OCI-M2 (cell line): ENCODE results near the gene CRYZL1.
"Not testable (repeated sequence)": the region's sequence is repeated elsewhere in the genome, so short reads cannot be mapped to it uniquely, and the experiment has no call there.

Source experiments
- DNase-seq: peaks from one replicate; lab custom pipeline; 2025; ENCODE audit not compliant: unreplicated experiment; lab: John Stamatoyannopoulos, UW

Gene CRYZL1

DNA sequence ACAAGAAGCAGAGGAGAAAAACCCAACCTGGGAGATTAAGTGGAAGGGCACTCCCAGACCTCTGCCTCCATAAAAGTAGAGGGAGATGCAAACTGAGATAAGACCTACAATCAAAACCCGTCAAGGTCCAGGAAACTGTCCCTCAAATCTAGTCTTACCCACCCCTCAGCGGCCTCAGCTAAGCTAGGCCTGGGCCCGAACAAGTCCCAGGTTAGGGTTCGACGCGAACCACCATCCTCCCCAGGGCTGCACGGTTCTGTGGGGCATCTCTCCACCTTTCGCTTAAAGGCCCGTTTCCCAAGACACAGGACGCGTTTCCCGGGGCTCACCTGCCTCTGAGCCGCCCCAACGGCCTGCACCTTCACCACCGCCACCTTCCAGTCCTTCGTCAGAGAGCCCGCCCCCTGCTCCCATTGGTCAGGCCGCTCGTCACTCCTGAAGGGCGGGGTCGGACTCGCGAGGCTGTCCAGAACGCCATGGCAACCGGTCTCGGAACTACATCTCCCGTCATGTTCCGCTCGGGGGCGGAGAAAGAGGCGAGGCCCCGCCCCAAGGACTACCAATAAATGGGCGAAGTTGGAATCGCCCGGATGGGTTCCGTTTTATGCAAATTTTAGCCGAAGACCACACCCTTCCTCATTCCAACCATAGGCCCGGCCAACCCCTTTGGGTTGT, at the start of gene CRYZL1:
Gene CRYZL1 (minus strand): TSS at position 390 of the 675 bp plus-strand sequence. CDS start 10,190 bp downstream, outside the sequence.
- DNase-seq = peak; percentile 97

DNA sequence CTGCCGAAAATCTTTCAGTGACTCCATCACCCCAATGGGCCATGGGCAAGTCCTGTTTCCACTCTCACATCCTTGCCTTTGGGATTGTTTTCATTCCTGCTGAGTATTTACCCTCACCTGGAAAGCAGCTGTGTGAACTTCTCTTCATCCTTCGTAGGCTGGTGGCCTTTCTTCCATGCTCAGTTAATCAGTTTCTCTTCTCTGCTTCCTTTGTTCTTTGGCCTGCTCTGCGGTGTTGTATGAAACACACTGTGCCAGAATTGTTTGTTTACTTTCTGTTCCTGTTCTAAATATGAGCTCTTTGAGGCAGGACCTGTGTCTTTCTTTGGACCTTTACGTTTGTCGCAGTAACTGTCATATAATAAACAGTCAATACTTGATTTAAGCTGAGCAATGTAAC, 49.3 kb upstream of the CRYZL1 start:
- no peak for DNase-seq

DNA sequence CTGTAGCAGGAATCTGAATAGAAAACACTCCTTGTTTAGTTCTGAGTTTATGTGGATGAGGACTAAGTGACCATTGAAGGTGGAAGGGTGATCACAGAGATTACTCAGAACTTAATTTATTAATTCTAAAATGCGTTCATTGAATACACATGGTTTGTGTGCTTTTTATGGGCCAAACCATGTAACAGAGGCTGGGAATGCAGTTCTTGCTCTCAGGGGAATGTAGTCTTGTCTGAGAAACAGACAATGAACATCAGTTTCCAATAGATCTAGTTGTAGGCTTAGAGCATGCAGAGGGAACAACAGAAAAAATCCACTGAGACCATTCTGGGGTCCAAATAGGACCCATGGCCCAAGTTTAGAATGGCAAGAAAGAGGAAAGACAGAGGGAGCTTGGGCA, 46.8 kb upstream of the CRYZL1 start:
- no peak for DNase-seq

DNA sequence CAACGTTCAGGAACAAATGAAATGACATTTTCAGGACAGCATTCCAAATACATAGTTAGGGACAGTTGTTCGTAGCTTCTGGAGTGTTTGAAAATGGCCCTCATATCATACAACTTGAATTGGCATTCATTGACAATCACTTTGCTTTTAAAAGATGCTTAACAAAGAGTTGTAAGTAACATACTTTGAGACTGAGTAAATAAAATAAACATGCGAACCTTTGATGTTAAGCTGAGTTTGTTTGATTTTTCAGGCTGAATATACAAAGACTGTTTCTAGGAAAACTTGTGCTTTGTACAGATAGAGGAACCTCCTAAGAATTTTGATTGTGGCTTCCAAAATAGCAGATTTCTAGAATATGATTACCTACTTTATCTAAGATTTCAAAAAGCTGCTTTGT, 46.1 kb upstream of the CRYZL1 start:
- DNase-seq = no peak

DNA sequence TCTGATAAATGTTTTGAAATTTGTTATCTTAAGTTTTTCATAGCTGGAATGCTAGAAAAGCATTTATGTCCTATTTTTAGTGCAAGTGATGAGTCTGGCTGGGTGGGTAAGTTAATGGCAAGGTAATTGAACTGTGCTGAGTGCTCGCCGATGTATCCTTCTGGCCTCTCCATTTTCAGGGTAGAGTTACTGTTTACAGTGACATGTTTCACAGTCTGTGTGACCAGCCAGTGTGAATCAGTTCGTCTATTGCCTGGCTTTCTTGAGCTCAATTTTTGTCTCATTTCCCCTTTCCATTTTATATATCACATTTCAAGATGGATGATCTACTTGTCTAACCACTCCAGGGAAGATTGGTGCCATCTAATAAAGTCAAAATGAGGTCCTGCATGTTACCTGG, 44.8 kb upstream of the CRYZL1 start:
- DNase-seq = no peak

DNA sequence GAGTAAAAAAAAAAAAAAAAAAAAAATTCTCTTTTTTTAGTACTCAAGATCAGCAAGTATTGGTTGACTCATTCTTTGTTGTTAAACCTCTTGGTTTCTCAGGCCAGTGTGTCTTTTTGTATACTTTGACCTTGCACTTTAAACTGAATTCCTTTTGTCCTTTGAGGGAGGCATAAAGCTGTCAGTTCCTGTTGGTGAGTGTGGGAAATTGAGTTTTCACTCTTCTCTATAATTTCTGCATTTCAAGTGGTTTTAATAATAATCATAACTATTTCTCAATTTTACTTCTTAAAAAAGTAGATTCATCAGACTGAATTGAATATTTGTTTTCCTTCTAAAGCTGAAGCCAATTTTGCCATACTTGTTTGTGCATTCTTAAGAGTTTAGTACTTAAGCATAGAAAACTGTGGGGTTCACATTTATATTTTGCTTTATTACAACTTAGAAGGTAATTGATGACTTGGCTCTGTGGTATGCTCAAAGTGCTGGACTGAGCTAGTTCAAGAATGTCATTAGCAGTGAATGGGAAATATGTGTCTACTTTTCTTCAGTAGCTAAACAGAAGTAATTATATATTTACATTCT, 44.2 kb upstream of the CRYZL1 start:
- DNase-seq = no peak

DNA sequence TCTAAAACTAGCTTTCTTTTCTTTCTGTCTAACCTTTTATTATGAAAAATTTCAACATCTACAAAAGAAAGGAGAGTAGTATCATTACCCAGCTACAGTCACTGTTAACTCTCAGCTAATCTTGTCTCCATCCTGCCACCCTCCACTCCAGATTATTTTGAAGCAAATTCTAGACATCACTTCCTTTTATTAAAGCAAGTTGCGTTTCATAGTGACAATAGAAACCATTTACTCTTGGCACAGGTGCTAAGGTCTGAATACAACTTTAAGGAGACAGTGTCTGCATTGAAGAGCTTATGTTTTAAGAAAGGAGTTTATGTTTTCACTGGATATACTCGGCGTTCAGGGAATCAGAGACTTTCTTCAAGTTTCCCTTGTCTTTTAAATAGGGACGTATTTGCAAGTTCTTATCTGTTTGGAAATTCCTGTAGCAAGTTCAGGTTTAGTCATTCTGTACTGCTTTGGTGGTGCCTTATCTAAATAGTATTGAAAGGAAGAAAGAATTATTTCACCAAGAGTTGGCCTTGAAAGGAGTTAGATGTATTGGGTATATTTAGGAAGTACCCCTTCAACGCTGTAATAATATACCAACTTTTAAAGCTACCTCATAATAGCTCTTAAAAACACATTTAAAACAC, 43.5 kb upstream of the CRYZL1 start:
- DNase-seq = no peak

DNA sequence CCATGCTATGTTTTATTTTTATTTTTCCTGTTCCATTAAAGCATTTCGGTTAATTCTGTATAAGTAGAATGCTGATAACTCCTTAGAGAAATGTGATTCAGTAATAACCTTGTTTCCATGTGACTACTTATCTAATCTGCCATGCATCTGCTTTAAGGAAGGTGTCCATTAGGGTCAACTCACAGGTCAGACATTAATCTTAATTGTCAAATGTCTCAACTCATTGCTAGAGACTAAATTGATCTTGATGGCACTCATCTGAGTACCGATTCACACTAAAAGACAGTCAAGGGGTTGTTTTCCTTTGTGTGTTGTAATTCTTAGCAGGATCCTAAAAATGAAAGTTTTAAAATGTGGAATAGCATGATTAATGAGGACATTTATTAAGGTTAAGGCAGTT, 42.5 kb upstream of the CRYZL1 start:
- DNase-seq = no peak

DNA sequence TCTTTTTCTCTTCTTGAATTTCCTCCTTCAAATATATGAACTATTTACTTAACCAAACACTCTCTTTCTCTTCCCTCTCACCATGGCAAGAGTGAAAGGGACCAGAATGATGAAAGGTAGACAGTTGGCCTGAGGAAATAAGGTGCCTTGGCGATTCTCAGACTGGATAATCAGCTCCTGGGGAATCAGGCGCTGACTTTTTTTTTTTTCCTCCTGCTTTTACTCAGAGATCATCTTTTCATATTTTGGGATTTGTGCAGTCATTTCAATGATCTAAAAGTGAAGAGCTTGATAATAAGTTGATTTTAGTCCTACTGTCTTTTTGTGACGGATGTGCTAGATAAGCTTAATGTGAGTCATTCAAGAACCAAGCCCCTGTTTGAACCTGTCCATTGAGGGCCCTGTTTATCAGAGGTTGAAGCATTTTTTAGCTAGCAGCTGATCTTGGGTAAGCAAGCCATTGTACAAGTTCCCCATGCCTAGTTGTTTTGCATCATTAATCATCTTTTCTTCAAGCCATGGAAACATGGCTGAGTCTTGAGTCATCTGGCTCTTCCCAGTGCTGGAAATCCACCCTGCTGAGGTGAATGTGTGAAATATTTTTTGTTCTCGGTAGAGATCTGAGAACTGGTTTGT, 41.6 kb upstream of the CRYZL1 start:
- no peak for DNase-seq

DNA sequence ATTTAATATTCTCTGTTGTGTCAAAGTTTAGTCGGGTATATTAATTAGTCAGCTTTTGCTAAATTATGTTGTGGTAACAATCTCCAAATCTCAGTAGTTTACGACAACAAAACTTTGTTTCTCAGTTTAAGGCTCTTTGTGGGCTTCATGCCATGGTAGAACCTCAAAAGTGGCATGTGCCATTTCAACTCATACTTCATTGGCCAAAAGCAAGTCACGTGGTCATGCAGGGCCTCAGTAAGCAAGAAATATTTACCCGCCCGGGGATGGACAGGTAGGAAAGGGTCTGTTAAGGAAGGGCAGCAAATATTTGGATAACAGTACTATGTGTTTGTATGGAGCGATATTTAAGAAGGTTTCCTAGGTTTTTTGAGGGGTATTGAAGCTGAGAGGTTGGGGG, 39.3 kb upstream of the CRYZL1 start:
- DNase-seq = no peak

DNA sequence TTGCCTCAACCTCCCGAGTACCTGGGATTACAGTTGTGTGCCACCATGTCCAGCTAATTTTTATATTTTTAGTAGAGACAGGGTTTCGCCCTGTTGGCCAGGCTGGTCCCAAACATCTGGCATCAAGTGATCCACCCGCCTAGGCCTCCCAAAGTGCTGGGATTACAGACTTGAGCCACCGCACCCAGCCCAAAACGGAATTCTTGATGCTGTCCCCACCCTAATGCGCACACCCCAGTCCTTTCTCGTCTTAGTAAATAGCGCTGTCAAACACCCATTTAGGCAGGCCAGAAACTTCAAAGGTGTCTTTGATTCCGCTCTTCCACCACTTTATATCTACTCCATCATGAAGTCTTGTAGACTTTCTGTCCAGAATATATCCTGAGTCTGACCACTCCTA, 35.9 kb upstream of the CRYZL1 start:
- DNase-seq = no peak

DNA sequence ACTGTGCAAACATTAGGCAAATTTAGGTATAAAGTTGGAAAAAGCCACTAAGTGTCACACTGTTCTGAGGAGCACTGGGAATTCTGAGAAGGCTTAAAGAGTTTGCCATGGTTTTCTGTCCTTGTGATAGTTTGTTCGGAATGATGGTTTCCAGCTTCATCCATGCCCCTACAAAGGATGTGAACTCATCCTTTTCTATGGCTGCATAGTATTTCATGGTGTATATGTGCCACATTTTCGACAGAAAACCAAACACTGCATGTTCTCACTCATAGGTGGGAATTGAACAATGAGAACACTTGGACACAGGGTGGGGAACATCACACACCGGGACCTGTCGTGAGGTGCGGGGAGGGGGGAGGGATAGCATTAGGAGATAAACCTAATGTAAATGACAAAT, 35.1 kb upstream of the CRYZL1 start:
- DNase-seq = not testable (repeated sequence)

DNA sequence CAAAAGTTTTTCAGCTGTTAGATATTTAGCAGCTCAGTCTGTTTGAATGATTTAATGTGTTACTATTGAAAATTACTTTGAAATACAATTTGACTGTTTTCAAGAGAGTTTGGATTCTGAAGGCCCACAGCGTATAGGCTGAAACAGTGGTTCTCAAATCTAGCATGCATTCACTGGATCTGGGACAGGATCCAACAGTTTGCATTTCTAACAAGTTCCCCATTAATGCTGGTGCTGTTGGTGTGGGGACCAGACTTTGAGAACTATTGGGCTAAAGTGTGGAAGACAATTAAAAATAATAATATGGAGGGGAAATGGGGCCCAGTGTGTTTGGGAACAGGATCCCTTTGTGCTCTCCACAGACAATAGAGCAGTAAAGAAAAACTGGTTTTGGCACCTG, 32.7 kb upstream of the CRYZL1 start:
- no peak for DNase-seq

DNA sequence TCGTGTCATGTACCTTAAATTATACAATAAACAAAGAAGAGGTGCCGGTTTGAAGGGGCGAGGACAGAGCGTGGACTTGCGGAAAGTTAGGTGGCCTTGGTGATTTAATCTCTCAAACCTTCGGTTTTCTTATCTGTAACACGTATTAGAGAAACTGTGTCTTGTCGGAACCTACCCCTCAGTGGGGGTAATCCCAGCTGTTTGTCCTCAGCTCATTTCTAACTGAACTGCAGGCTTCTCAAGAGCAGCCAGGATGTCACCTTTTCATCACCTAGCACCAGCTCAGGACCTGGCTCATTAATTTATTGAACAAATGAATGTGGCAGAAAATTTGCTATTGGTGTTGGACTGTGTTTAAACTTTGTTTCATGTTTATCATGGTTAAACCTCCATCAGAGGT, 31.9 kb upstream of the CRYZL1 start:
- no peak for DNase-seq

DNA sequence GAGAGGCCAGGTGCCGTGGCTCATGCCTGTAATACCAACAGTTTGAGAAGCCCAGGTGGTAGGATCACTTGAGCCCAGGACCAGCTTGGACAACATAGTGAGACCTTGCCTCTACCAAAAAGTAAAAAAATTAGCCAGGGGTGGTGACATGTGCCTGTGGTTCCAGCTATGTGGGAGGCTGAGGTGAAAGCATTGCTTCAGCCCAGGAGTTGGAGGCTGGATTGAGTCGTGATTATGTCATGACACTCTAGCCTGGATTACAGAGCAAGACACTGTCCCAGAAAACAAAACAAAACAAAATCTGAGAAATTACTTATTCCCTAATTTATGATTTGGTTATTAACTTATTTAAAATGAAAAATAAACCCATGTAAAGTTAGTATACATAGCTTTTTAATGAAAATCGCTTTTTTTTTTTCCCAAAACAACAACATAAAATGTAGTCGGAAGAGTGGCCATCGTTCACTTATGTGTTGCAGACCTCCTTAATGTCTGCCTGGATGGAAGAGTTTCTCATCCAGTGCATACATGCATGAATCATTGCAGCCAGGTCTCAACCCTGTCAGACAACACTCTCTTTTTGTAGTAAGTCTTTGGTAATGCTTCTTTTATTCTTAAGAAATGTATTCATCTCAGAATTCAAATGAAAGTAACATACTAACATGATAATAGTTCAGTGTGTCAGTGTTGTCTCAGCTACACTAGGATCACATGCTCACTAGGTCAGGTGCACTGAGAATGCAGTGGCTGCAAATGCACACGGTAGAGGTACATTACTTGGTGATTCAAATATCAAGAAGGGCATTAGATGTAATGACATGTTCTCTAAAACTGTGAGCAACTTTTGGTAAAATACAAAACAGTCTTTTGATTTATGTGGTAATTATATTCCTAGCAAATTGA, 28.8 kb upstream of the CRYZL1 start:
- no peak for DNase-seq

DNA sequence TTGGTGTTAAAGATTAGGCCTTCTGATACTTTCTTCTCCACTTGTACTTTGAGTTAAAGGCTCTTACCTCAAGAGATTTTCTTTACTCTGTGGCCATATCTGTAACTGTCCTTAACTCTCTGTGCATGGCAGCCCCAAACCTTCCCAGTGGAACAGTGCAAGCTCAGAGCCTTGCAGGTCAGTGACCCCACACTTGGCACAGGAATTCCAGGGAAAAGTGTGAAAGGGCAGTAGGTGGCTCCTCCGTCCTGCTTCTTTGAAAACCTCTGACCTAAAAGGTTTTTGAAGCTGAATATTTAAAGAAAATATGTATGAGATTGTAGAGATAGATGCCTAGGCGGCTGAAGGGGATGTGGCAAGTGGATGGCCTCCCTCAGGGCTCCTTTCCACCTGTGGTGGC, 27.1 kb upstream of the CRYZL1 start:
- DNase-seq = no peak

DNA sequence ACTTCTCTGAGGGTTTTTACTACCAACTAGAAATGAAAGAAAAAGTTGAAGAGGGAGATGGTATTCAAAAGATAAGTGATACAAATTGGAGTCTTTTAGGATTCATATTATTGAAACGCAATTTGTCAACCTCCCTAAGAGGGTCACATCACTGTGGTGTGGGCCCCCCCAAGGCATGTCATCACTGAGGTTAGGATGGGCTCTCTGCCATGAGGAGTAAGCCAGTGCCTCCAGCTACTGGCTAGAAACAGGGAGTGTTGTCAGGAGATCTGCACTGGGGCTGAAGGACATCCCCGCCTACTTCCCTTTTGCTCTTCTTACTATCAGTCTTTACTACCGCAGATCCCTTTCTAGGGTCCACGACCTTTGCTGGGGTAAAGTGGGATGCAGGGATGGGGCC, 26.6 kb upstream of the CRYZL1 start:
- no peak for DNase-seq

DNA sequence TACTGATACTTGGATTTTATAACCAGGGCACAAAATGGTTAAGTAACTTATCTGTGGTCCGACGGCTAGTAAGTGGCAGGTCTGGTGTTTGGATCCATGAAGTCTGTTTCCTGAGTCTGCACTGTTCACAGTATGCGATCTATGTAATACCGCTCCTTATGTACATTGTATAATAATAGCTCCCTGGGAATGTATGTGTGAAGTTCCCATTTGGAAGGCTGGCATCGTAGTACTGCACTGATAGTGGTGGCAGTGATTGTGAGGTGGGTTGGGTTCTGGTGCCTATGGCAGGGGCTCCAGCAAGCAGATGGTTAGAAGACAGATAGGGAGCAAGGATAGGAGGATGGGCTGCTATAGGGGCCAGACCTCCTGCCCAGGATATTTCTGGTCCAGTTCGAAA, 26.1 kb upstream of the CRYZL1 start:
- no peak for DNase-seq

DNA sequence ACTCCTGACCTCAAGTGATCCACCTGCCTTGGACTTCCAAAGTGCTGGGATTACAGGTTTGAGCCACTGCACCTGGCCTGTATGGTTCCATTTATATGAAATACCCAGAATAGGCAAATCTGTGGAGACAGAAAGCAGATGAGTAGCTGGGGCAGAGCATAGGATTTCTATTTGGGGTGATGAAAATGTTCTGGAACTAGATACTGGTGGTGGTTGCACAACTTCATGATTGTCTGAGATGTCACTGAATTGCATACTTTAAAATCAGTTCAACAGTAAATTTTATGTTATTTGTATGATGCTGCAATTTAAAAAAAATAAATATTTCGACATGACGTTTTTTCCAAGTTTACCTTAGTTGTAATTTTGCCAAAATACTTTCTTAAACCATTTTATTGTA, 24.6 kb upstream of the CRYZL1 start:
- no peak for DNase-seq

DNA sequence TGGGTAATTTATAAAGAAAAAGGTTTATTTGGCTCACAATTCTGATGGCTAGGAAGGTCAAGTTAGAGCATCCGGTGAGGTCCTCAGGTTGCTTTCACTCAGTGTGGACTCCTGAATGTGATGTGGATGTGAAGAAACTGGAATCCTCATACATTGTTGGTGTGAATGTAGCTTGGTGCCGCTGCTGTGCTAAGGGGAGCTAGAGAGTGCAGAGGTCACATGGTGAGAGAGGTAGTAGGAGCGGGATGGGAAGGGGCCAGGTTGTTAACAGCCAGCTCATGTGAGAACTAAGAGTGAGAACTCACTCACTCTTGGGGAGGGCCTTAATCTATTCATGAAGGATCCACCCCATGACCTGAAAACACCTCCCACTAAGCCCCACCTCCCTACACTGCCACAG, 22.6 kb upstream of the CRYZL1 start:
- no peak for DNase-seq

DNA sequence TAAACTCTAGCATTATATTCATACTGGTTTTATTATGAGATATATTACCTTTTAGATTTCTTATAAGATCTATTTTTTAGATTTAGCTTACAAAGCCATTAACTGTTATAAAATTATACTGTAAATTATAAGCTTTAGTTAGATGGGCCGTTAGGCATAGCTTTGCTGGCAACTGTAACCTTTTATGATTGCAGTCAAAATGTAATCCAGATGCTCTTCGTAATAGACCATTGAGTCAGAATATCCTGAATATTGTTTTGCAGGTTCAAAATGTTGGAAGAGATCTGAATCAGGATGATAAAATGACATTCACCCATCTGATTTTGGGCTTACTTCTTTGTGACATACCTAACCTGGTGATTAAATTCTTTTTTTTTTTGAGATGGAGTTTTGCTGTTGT, 21.7 kb upstream of the CRYZL1 start:
- DNase-seq = no peak
